GM19240 (cell line): ENCODE results near the gene DLG2.
"Not testable (repeated sequence)": the region's sequence is repeated elsewhere in the genome, so short reads cannot be mapped to it uniquely, and the experiment has no call there.

ENCODE experiments used
- DNase-seq: peaks from one replicate; pipeline ENCODE4 v3.0.0; 2011; ENCODE audit warnings: low spot score; ENCODE audit not compliant: insufficient read length

DLG2 gene

GRCh38 chr11:85643191-85643614 is 16.1 kb upstream of the DLG2 start:
- DNase-seq = no peak

DNA sequence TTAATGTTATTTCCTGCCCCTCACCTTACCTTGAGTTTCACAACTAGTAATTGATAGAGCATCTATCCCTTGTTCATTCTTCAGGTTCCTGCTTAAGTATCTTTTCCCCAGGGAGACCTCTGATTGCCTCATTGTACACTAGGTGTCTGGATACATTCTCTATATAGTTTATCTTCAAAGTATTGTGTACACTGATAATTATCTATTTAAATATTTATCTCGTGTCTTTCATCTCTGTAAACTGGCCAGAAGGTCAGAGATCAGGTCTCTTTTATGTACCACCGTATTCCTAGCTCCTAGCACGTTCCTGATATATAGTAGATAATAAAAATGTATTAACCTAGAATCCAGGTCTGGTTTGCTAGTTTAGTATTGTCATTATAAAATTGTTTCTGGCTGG is 7.6 kb upstream of the DLG2 start:
- no peak for DNase-seq

DNA sequence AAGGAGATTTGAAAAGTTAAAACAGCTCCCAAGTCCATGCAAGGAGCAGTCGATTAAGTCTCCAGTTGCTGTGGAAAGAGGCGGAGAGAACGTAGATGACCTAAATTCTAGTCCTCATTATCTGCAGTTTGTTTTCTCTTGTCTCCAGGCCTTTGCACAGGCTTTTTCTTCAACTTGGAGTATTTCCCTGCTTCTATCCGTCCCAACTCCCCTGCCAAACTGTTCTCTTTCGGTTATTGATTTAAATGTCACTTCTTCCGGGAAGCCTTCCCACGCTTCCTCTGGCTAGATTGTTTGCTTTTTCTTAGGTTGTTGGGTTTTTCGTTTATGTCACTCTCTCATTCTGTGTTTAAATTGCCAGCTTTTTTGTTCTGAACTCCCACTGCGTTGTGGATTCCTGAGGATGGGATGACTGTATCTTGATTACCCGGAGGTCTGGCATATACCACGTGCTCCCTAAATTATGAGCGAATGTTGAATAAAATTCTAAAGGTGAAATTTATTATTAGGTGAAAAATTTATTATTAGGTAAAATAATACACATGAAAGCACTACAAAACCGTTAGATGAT is 1.7 kb upstream of the DLG2 start:
- DNase-seq = no peak

DNA sequence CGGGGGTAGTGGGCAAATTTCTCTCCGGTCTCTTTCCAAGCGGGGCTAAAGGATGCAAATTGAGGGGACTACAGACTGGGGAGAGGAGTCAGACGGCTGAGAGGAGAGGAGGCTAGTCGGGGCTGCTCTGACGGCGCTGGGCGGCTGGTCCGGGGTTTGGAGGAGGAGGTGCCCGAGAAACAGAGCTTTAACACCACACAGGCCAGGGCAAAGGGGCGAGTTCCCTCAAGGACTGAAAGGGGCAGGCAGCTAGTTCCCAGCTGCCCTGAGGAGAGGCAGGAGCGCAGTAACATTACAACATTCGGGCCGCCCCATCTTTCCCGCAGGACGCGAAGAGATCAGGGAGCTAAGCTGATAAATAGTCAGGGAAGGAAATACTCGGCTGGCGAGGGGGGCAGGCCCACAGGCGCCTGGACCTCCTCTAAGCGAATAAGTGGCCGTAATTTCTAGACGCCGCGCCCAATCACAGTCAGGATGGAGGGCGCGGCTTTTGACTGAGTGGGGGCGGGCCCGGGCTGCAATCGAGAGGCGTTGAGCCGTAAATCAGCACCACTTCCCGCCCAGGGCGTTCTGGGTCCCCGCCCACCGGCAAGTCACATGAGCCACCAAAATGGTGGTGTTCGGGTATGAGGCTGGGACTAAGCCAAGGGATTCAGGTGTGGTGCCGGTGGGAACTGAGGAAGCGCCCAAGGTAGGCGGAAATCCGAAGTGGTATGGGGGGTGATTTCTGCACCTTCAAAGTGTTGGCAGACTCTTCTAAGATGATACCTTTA is 1.0 kb upstream of the DLG2 start, which contains the start of gene TMEM126B:
TMEM126B (plus strand) TSS at position 596 of the 773 bp plus-strand sequence; CDS start at position 611, 15 bp downstream.
- peak; percentile 43 for DNase-seq

GRCh38 chr11:85626496-85626895 is 648 bp downstream of the DLG2 start:
- DNase-seq = no peak

- no peak for DNase-seq
Observed at GRCh38 chr11:85620256-85620655, 6.9 kb downstream of the DLG2 start.

GRCh38 chr11:85619499-85619898 is 7.6 kb downstream of the DLG2 start:
- DNase-seq = no peak

DNA sequence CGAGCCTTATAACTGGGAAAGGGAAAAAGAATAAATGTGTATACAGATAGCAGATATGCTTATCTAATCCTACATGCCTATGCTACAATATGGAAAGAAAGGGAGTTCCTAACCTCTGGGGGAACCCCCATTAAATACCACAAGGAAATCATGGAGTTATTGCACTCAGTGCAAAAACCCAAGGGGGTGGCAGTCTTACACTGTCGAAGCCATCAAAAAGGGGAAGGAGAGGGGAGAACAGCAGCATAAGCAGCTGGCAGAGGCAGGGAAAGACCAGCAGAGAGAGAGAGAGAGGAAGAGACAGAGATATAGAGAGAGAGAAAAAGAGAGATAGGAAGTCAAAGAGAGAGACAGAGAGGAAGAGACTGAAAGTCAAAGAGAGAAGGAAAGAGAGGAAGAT is 15.5 kb downstream of the DLG2 start:
- not testable (repeated sequence) for DNase-seq

DNA sequence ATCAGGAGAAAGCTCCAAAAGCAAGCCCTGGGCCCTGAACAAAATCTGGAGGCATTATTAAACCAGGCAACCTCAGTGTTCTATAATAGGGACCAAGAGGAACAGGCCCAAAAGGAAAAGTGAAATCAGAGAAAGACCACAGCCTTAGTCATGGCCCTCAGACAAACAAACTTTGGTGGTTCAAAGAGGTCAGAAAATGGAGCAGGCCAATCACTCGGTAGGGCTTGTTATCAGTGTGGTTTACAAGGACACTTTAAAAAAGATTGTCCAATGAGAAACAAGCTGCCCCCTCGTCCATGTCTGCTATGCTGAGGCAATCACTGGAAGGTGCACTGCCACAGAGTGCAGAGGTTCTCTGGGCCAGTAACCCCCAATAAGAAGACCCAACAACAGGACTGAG is 17.9 kb downstream of the DLG2 start:
- DNase-seq = not testable (repeated sequence)

- not testable (repeated sequence) for DNase-seq
Observed at GRCh38 chr11:85608621-85609020, 18.5 kb downstream of the DLG2 start.

GRCh38 chr11:85606237-85606636 is 20.9 kb downstream of the DLG2 start:
- not testable (repeated sequence) for DNase-seq

DNA sequence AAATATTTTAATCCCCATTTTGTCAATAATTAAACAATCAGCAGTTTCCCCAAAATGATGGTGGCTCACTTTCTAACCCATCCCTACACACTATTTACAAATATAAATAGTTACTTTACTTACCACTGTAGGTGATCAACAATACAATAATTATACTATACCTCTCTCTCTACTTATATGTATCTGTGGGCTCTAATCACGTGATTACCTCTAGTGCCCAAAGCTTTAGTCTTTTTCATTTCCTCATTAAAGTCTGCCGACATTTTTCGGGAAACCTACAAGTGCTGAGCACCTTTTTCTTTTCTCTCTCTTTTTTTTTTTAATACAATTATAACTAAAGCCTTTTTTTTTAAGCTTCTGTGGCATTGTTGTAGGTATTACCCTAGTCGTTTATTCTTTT is 23.9 kb downstream of the DLG2 start:
- DNase-seq = no peak

DNA sequence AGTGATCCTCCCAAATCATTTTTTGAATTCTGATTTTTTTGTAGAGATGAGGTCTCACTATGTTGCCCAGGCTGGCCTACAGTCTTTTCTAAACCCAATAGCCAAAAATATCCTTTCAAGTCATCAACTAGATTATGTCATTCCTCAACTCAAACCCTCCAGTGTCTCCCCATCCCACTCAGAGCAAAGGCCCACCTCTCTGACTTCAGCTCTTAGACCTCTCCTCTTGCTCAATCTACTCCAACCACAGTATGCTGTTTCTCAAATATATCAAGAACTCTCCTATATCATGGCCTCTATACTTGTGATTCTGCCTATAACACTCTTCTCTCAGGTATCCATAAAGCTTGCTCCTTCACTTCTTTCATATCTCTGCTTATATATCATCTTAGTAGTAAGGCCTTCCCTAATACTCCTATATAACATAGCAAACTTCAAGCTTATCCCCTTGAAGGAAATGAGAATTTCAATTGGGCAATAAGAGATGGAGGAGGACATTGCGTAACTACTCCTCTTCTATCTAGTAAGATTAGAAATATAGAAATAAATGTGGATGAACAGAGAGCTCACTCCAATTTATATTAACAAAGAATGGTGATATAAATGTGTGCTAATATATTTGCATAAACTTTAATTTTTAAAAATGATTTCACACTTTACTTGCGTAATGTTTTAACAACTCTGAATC is 24.5 kb downstream of the DLG2 start:
- no peak for DNase-seq

DNA sequence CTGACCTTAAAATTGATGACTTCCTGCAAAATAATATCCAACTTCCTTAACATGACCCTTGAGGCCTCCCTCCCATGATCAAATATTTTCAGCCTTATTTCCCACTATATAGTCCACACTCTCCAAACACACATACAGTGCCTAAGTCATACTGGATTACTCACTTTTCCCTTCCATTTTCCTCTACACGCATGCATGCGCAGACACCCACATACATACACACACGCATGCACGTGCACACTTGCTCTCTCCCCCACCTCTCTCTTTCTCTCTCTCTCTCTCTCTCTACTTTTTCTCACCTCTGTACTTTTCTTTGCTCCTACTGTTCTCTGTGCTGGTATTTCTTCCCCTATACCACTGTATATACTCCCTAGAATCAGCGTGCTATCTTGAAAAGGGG is 28.1 kb downstream of the DLG2 start:
- no peak for DNase-seq

DNA sequence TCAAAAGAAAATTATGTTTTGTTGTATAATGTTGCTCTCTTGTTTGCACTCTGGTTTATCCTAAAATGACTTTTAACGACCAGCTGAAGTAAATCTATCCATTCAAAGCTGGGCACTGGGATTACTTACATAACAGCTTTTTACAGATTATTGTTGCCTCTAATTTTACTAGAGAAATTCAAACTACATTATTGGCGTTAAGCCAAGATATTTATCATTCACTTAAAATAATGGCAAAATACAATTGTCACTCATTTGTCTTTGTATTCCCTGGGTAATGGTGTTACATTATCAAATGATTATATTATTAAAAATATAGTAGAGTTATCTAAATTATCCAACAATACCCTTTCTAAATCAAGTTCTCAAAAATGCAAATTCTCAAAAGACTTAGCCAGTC is 30.3 kb downstream of the DLG2 start:
- DNase-seq = no peak

- DNase-seq = peak; percentile 7
Observed at GRCh38 chr11:85595285-85595884, 31.8 kb downstream of the DLG2 start.

DNA sequence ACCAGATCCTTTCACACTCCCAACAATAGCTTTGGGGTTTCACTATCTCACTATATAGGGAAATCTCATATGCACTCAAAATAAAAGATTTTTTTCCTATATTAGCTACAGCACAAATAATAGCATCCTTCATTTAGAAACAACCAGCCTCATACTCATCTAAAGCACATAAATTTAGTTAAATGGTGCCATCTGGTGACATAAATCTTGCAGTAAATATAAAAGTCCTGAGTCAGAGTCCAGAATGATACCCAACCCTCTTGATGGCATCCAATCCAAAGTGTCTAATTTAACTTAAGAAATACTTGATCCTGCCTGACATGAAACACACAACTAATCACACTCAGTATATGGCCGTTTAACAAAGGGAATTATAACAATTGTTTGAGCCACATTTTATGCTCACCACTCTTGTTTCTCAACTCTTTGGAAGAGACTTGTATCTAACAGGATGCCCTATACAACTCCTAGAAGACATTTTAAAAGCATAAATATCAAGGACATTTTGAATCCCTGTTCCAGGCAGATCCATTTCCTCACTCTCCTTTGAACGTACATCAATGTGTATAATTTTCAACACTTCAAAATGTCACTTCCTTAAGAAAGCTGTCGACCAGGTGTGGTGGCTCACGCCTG is 36.2 kb downstream of the DLG2 start:
- no peak for DNase-seq

DNA sequence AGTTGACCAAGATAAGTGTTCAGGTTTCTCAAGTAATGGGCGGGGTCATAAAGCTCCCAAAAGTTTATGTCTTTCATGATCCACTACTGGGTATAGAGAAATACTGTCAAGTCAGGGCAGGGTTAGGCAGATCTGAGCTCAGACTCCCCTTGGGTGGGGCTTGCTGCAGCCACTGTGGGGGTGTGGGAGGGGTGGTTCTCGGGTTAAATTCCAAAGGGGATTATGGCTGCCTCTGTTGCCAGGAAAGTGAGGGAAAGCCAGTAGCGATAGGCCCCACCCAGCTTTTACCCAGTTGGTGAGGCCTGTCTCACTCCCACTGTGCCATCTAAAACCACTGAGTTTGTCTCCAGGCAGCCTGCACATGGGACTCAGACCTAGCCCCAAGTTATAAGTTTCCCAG is 37.8 kb downstream of the DLG2 start:
- DNase-seq = no peak

DNA sequence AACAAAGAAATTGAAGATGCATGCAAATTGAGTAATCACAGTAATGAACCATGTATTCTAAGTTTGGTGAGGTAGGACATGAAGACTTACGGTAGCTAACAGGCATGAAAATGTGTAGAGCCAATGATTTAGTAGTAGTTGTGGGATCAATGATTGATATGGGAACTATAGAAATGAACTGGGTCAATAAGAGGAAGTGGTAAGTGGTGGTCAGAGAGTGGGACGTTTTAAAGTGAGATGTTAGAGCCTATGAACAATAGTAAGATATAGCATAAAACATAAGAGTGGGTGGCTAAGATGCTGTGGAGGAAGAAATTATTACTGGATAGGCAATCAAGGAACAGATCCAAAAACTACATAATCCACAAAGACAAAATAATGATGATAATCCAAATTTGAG is 45.0 kb downstream of the DLG2 start:
- no peak for DNase-seq

DNA sequence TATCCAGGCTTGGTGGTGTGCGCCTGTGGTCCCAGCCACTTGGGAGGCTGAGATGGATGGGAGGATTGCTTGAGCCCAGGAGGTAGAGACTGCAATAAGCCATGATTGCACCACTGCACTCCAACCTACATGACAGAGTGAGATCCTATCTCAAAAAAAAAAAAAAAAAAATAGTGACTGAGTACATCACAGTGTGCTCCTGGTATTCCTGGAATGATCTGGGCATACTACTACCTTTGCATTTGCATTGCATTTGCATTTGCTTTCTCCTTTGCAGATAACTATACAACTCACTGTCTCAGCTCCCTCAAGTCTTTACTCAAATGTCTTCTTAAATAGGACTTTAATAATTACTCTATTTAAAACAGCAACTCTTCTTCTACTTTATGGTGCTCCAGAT is 51.8 kb downstream of the DLG2 start:
- DNase-seq = no peak

- no peak for DNase-seq
Observed at GRCh38 chr11:85572056-85572455, 55.1 kb downstream of the DLG2 start.

GRCh38 chr11:85569525-85569924 is 57.6 kb downstream of the DLG2 start:
- DNase-seq = no peak
